ENCODE data around the gene CRYBG1.

GRCh38 chr6:106563614-106564013 lies 203.1 kb downstream of the CRYBG1 start:
- TF ChIP-seq CTCF (conservative IDR thresholded peaks at IDR 0.05; ENCODE audit: low read depth, low read length) (no peak), EZH2phosphoT487 (IDR thresholded peaks at IDR 0.05; ENCODE audit: borderline replicate concordance, low read length) (no peak)

All from PC-3 (cell line).